ENCODE results near the gene GALK1. TPM values are rescaled to one million over a fixed set of nuclear protein-coding genes. Genes with fewer than 3 reads are reported as not detected.

The GALK1 gene
- total RNA-seq, 4 donors from 2014 or later, result 8.7 to 18.3 (median 11.0) TPM

- Histone ChIP-seq H3K4me1 (peaks cover 13 to 15% of the 10 kb centered on the region in 2 donors), H3K36me3 (no peaks in the 10 kb centered on the region)
These were observed 12.0 kb downstream of the GALK1 start for GRCh38 chr17:75752802-75753513.

GRCh38 chr17:75752405-75752709, 12.6 kb downstream of the GALK1 start:
- in situ Hi-C loops (cut with MboI; ENCODE audit: low sequenced_read_pairs in 4 of 4), result loop anchor here in 2 of 4 donors (5.0 to 25.0 kb wide), 2 partner anchors 80 to 135 kb away; partner anchors contain the start of genes TRIM47 (in 1 of the 2) and TRIM65 (in 1 of the 2)
- Histone ChIP-seq H3K36me3 (no peaks in the 10 kb centered on the region), H3K9me3 (no peaks in the 10 kb centered on the region), H3K4me1 (peaks cover 16 to 19% of the 10 kb centered on the region in 2 donors), H3K27me3 (no peaks in the 10 kb centered on the region), H3K27ac (no peak overlapping the region), H3K4me3 (no peak overlapping the region)
- TF ChIP-seq CTCF (IDR thresholded peaks at IDR 0.05 in 4 of 5, conservative IDR thresholded peaks at IDR 0.05 in 1 of 5), result no peak
- no peak for ATAC-seq
- DNase-seq, result no peak
- intact Hi-C loops (cut with DNase I; ENCODE audit: low total_unique reads), result no loop called here

More at GRCh38 chr17:75752802-75753513, 12.0 kb downstream of the GALK1 start:
- in situ Hi-C loops (cut with MboI; ENCODE audit: low sequenced_read_pairs in 4 of 4), result loop anchor here in 2 of 4 donors (5.0 to 25.0 kb wide), 2 partner anchors 81 to 134 kb away; partner anchors contain the start of genes TRIM47 (in 1 of the 2) and TRIM65 (in 1 of the 2)
- H3K4me3 ChIP-seq, result peak overlapping the region; percentile 56 to 71 (median 57)
- no peaks in the 10 kb centered on the region for H3K9me3 ChIP-seq
- TF ChIP-seq POLR2A (IDR thresholded peaks at IDR 0.05), result no peak
- TF ChIP-seq CTCF (IDR thresholded peaks at IDR 0.05 in 4 of 5, conservative IDR thresholded peaks at IDR 0.05 in 1 of 5), result no peak
- ATAC-seq, result no peak
- intact Hi-C loops (cut with DNase I; ENCODE audit: low total_unique reads), result no loop called here
- H3K27ac ChIP-seq, result peak overlapping the region in 1 of 4 donors; percentile 12
- no peaks in the 10 kb centered on the region for H3K27me3 ChIP-seq
- DNase-seq, result no peak

GRCh38 chr17:75751676-75752404, 13.2 kb downstream of the GALK1 start:
- no peaks in the 10 kb centered on the region for H3K27me3 ChIP-seq
- H3K9me3 ChIP-seq, result no peaks in the 10 kb centered on the region
- DNase-seq (no peak), ATAC-seq (no peak)
- no peak for TF ChIP-seq CTCF (IDR thresholded peaks at IDR 0.05 in 4 of 5, conservative IDR thresholded peaks at IDR 0.05 in 1 of 5)
- H3K27ac ChIP-seq, result no peak overlapping the region
- no peaks in the 10 kb centered on the region for H3K36me3 ChIP-seq
- intact Hi-C loops (cut with DNase I; ENCODE audit: low total_unique reads), result loop anchor here (2.0 kb wide), 1 partner anchor 163 kb away; no protein-coding TSS in a partner anchor
- H3K4me3 ChIP-seq, result no peak overlapping the region
- H3K4me1 ChIP-seq, result peaks cover 16 to 19% of the 10 kb centered on the region in 2 donors
- in situ Hi-C loops (cut with MboI; ENCODE audit: low sequenced_read_pairs in 4 of 4), result loop anchor here in 2 of 4 donors (5.0 to 25.0 kb wide), 2 partner anchors 80 to 135 kb away; partner anchors contain the start of genes TRIM47 (in 1 of the 2) and TRIM65 (in 1 of the 2)

GRCh38 chr17:75750661-75751423, 14.2 kb downstream of the GALK1 start:
- H3K9me3 ChIP-seq, result no peaks in the 10 kb centered on the region
- intact Hi-C loops (cut with DNase I; ENCODE audit: low total_unique reads), result loop anchor here (1.0 to 2.0 kb wide), 3 partner anchors 76 to 162 kb away; partner anchors contain the start of gene SMIM5
- H3K27ac ChIP-seq, result no peak overlapping the region
- in situ Hi-C loops (cut with MboI; ENCODE audit: low sequenced_read_pairs in 4 of 4), result loop anchor here in 2 of 4 donors (5.0 to 25.0 kb wide), 2 partner anchors 79 to 136 kb away; partner anchors contain the start of genes TRIM47 (in 1 of the 2) and TRIM65 (in 1 of the 2)
- H3K4me1 ChIP-seq, result peaks cover 16 to 19% of the 10 kb centered on the region in 2 donors
- H3K27me3 ChIP-seq, result no peaks in the 10 kb centered on the region
- ATAC-seq, result no peak
- no peak overlapping the region for H3K4me3 ChIP-seq
- DNase-seq, result no peak
- H3K36me3 ChIP-seq, result no peaks in the 10 kb centered on the region
- TF ChIP-seq POLR2A (IDR thresholded peaks at IDR 0.05) (no peak), CTCF (IDR thresholded peaks at IDR 0.05 in 4 of 5, conservative IDR thresholded peaks at IDR 0.05 in 1 of 5) (no peak)

Data from gastrocnemius medialis (tissue), 4 donors.